Stimulated activated CD4-positive, alpha-beta T cell treated with anti-CD3 and anti-CD28 coated beads, Interleukin-15, amount 100 ng/mL, for 48 hours (primary cell): Measurements from ENCODE around the gene PCDHB8.
"Not testable (repeated sequence)": the region's sequence is repeated elsewhere in the genome, so short reads cannot be mapped to it uniquely, and the experiment has no call there.

Source experiments
- DNase-seq, 2 donors: peaks; one replicate each; pipeline ENCODE4 v3.0.0-alpha.2; 2020; ENCODE audit warnings: low read depth in 2 of 2

The PCDHB8 gene

DNA sequence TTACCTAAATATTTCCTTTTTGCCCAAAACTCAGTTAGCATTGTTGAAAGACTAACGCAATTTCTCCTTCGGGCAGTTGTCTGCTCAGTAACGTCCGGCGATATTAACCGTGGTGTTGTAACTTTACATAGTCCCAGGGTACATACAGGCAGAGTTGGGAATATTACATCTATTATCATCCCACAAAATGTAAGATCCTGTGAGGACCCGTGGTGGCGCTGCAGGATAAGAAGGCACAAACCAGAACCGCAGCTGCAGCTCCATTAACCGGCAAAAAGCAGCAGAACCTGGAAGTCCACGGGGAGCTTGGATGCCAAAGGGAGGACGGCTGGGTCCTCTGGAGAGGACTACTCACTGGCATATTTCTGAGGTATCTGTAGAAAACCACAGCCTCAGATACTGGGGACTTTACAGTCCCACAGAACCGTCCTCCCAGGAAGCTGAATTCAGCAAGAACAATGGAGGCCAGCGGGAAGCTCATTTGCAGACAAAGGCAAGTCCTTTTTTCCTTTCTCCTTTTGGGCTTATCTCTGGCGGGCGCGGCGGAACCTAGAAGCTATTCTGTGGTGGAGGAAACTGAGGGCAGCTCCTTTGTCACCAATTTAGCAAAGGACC lies at the start of gene PCDHB8:
Gene PCDHB8, plus strand, starts transcription at position 214 of the 615 bp plus-strand sequence. Its CDS starts 245 bp downstream, at position 459.
- not testable (repeated sequence) for DNase-seq

- no peak for DNase-seq
Observed at GRCh38 chr5:141135030-141135717, 42.4 kb upstream of the PCDHB8 start, which contains the start of gene PCDHB5. TSS of gene PCDHB5 (plus strand) at chr5:141135206. CDS start at chr5:141135435, 229 bp downstream.

DNA sequence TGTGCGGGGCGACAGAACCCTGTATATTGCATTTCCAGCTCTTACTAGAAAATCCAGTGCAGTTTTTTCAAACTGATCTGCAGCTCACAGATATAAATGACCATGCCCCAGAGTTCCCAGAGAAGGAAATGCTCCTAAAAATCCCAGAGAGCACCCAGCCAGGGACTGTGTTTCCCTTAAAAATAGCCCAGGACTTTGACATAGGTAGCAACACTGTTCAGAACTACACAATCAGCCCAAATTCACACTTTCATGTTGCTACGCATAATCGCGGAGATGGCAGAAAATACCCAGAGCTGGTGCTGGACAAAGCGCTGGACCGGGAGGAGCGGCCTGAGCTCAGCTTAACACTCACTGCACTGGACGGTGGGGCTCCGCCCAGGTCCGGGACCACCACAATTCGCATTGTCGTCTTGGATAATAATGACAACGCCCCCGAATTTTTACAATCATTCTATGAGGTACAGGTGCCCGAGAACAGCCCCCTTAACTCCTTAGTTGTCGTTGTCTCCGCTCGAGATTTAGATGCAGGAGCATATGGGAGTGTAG lies 41.8 kb upstream of the PCDHB8 start:
- no peak for DNase-seq

DNA sequence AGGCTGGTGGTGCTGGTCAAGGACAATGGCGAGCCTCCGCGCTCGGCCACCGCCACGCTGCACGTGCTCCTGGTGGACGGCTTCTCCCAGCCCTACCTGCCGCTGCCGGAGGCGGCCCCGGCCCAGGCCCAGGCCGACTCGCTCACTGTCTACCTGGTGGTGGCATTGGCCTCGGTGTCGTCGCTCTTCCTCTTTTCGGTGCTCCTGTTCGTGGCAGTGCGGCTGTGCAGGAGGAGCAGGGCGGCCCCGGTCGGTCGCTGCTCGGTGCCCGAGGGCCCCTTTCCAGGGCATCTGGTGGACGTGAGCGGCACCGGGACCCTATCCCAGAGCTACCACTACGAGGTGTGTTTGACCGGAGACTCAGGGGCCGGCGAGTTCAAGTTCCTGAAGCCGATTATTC lies 40.2 kb upstream of the PCDHB8 start:
- not testable (repeated sequence) for DNase-seq

DNA sequence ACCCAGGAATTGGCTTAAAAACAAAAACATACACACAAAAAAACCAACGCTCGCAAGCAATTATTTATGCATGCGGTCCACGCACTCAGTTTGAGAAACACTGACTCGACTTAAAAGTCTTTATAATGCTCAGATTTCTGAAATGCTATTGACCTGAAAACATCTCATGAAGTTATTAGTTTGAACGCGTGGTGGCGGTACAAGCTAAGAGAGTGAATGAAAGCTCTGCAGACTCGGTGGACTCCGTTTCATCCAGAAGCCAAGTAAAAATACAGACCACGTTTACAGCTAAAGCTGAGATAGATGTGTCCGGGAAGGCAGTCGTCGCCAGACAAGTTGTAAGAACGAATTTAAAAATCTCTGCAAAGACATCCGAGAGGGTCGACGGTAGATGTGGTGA lies 27.8 kb upstream of the PCDHB8 start, which contains the start of gene PCDHB6:
Gene PCDHB6, plus strand, starts transcription at position 246 of the 400 bp plus-strand sequence. CDS start 201 bp downstream, outside the sequence.
- no peak for DNase-seq

GRCh38 chr5:141150224-141150992 lies 27.2 kb upstream of the PCDHB8 start:
- no peak for DNase-seq

GRCh38 chr5:141150993-141151325 lies 26.6 kb upstream of the PCDHB8 start:
- no peak for DNase-seq

DNA sequence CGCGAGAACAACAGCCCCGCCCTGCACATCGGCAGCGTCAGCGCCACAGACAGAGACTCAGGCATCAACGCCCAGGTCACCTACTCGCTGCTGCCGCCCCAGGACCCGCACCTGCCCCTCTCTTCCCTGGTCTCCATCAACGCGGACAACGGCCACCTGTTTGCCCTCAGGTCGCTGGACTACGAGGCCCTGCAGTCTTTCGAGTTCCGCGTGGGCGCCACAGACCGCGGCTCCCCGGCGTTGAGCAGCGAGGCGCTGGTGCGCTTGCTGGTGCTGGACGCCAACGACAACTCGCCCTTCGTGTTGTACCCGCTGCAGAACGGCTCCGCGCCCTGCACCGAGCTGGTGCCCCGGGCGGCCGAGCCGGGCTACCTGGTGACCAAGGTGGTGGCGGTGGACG lies 26.0 kb upstream of the PCDHB8 start:
- DNase-seq, result not testable (repeated sequence)

GRCh38 chr5:141152096-141152495 lies 25.5 kb upstream of the PCDHB8 start:
- not testable (repeated sequence) for DNase-seq

- no peak for DNase-seq
Observed at GRCh38 chr5:141155540-141156374, 21.8 kb upstream of the PCDHB8 start.

DNA sequence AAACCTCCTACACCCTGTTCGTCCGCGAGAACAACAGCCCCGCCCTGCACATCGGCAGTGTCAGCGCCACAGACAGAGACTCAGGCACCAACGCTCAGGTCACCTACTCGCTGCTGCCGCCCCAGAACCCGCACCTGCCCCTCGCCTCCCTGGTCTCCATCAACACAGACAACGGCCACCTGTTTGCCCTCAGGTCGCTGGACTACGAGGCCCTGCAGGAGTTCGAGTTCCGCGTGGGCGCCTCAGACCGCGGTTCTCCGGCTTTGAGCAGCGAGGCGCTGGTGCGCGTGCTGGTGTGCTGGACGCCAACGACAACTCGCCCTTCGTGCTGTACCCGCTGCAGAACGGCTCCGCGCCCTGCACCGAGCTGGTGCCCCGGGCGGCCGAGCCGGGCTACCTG lies 20.2 kb upstream of the PCDHB8 start:
- not testable (repeated sequence) for DNase-seq

DNA sequence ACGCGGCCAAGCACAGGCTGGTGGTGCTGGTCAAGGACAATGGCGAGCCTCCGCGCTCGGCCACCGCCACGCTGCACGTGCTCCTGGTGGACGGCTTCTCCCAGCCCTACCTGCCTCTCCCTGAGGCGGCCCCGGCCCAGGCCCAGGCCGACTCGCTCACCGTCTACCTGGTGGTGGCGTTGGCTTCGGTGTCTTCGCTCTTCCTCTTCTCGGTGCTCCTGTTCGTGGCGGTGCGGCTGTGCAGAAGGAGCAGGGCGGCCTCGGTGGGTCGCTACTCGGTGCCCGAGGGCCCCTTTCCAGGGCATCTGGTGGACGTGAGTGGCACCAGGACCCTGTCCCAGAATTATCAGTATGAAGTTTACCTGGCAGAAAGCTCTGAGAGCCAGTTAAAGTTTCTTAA lies 19.7 kb upstream of the PCDHB8 start:
- not testable (repeated sequence) for DNase-seq

DNA sequence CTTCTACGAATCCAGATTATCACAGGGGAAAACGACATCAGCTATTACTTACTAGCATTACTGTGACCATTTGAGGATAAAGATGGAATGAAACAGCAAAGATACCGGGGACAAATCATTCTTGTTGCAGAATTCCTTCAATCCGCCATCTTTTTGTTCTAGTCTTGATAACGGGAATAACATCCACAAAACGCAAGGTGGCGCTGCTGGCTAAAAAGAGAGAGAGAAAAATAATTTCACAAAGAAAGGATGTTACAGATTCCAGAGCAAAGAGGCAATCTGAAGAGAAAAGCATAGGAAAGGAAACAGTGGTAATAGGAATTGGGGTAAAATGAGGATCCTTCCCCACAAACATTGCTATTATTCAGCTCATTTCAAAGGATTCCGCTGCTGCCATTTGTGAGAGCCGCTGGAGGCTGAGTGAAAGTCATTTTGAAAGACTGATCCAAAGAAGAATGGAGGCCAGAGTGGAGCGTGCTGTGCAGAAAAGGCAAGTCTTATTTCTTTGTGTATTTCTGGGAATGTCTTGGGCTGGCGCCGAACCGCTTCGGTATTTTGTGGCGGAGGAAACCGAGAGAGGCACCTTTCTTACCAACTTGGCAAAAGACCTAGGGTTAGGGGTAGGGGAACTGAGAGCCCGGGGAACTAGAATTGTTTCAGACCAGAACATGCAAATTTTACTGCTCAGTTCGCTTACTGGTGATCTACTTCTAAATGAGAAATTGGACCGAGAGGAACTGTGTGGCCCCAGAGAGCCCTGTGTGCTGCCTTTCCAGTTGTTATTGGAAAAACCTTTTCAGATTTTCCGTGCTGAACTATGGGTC lies 5.0 kb upstream of the PCDHB8 start, which contains the start of gene PCDHB7:
Gene PCDHB7, plus strand, starts transcription at position 264 of the 824 bp plus-strand sequence. Its CDS starts 192 bp downstream, at position 456.
- DNase-seq, result no peak

- not testable (repeated sequence) for DNase-seq
Observed at GRCh38 chr5:141174291-141175104, 3.1 kb upstream of the PCDHB8 start.

DNA sequence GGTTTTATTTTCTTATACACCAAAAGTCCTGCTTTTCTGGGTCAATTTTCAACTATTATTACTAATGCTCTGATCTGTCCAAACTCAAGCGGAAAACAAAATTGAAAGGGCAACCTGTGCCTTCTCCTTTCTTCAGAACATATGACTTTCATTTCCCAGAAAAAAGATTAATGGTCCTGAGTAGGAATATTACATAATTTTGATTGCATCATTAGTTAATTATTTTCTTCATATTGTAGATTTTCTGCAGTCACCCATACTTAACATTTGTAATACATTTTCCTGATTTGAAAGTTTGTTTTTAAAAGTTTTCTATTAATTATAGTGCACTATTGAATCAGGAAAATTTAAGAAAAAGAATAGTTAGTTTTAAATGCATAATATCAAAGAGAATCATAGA lies 1.7 kb upstream of the PCDHB8 start:
- no peak for DNase-seq

DNA sequence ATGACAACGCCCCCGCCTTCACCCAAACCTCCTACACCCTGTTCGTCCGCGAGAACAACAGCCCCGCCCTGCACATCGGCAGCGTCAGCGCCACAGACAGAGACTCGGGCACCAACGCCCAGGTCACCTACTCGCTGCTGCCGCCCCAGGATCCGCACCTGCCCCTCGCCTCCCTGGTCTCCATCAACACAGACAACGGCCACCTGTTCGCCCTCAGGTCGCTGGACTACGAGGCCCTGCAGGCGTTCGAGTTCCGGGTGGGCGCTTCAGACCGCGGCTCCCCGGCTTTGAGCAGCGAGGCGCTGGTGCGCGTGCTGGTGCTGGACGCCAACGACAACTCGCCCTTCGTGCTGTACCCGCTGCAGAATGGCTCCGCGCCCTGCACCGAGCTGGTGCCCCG lies 1.8 kb downstream of the PCDHB8 start:
- DNase-seq, result not testable (repeated sequence)

DNA sequence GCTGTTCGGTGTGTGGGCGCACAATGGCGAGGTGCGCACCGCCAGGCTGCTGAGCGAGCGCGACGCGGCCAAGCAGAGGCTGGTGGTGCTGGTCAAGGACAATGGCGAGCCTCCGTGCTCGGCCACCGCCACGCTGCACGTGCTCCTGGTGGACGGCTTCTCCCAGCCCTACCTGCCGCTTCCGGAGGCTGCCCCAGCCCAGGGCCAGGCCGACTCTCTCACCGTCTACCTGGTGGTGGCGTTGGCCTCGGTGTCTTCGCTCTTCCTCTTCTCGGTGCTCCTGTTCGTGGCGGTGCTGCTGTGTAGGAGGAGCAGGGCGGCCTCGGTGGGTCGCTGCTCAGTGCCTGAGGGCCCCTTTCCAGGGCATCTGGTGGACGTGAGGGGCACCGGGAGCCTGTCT lies 2.3 kb downstream of the PCDHB8 start:
- not testable (repeated sequence) for DNase-seq

GRCh38 chr5:141180313-141180712 lies 2.7 kb downstream of the PCDHB8 start:
- DNase-seq, result no peak

- no peak for DNase-seq
Observed at GRCh38 chr5:141182248-141182647, 4.7 kb downstream of the PCDHB8 start, which contains the start of gene PCDHB16. TSS of gene PCDHB16 (plus strand) at chr5:141182387. CDS start at chr5:141182560, 173 bp downstream.
